Measurements from ENCODE around the gene TAF1B.
A peak's percentile ranks its signal among the peaks of the same experiment; 100 is the strongest.

Gene TAF1B

GRCh38 chr2:9966491-9967022 is 123.3 kb downstream of the TAF1B start:
- in situ Hi-C loops (cut with MboI; ENCODE audit: low pct_unique_long_range_greater_than_20kb, low sequenced_read_pairs, unreplicated experiment) = no loop called here
- DNase-seq (ENCODE audit: low spot score) = no peak
- TF ChIP-seq, protein P1, sequence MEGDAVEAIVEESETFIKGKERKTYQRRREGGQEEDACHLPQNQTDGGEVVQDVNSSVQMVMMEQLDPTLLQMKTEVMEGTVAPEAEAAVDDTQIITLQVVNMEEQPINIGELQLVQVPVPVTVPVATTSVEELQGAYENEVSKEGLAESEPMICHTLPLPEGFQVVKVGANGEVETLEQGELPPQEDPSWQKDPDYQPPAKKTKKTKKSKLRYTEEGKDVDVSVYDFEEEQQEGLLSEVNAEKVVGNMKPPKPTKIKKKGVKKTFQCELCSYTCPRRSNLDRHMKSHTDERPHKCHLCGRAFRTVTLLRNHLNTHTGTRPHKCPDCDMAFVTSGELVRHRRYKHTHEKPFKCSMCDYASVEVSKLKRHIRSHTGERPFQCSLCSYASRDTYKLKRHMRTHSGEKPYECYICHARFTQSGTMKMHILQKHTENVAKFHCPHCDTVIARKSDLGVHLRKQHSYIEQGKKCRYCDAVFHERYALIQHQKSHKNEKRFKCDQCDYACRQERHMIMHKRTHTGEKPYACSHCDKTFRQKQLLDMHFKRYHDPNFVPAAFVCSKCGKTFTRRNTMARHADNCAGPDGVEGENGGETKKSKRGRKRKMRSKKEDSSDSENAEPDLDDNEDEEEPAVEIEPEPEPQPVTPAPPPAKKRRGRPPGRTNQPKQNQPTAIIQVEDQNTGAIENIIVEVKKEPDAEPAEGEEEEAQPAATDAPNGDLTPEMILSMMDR (IDR thresholded peaks at IDR 0.05; ENCODE audit: extremely low read depth, insufficient read depth, missing control alignments) = no peak

DNA sequence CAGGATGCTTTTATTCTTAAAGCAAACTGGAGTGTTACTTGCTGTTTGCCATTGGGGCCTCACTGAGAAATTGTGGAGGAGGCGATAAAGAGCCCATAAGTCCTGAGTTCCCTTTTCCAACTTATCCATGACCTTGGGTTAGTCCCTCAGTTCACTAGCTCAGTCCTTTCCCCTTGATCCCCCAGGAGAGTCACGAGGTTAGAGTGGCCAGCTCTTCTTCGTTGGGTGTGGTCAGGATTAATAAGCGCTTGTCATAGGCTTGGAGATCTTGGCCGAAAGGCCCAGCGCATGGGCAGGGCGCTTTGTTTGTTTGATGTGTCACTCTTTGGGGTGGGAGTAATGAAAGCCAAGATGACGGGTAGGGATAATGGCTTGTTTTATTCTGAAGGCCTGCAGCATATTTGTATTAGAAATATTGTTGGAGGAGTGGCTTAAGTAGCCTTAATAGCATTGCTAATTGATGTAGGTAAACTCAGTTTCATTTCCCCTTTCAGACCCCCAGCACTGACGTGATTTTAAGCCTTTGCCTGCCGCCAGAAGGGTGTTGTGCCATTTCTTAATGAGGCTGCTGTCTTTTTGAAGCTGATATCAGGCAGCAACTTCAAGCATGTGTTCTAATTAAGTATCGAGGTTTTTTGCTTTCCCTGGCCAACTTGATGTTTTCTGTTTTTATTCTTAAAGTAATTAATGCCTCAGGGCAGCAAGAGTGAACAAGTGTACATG is 123.9 kb downstream of the TAF1B start:
- in situ Hi-C loops (cut with MboI; ENCODE audit: low pct_unique_long_range_greater_than_20kb, low sequenced_read_pairs, unreplicated experiment) = no loop called here
- peak; percentile 53 for DNase-seq (ENCODE audit: low spot score)
- TF ChIP-seq, protein P1 (IDR thresholded peaks at IDR 0.05; ENCODE audit: extremely low read depth, insufficient read depth, missing control alignments) = no peak

- in situ Hi-C loops (cut with MboI; ENCODE audit: low pct_unique_long_range_greater_than_20kb, low sequenced_read_pairs, unreplicated experiment) = no loop called here
- no peak for DNase-seq (ENCODE audit: low spot score)
- TF ChIP-seq, protein P1 (IDR thresholded peaks at IDR 0.05; ENCODE audit: extremely low read depth, insufficient read depth, missing control alignments) = no peak
Observed at GRCh38 chr2:9968553-9969497, 125.6 kb downstream of the TAF1B start.

DNA sequence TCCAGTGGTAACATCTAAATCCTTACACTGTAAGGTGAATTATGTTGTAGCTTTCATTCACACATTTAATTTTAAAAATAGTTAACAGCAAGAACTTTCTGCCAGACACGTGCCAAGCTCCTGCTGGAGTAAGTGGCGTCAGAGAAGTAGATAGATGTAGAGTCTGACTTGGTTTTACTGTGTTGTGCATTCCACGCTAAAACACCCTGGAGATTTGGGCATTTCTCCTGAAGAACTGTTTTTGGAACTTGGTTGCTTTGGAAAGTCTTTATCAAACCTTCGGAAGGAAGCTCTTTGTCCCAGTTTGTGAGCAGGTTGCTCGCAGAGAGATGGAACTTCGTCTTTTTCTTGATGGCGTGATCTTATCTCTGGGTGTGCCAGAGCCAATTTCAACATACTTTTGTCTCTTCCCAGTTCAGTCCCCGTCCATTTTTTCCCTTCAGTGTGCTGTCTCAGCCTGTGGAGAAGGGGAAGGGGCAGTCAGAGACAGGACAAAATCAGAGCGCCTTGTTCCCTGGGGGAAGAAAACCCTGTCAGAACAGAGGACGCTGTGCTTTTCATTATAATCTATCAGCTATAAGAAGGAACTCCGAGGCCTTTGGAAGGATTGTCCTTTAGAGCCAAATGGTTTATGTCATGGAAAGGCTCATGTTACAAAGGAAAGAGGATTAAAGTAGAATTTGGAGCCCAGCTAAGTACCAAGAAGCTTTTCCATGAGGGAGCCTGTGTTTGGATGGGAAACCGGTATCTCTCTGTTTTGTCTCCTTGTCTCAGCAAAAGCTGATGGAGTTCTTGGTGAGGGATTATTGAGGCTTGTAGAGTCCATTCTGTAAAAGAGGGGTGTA is 127.1 kb downstream of the TAF1B start:
- no peak for DNase-seq (ENCODE audit: low spot score)
- in situ Hi-C loops (cut with MboI; ENCODE audit: low pct_unique_long_range_greater_than_20kb, low sequenced_read_pairs, unreplicated experiment) = no loop called here
- TF ChIP-seq, protein P1 (IDR thresholded peaks at IDR 0.05; ENCODE audit: extremely low read depth, insufficient read depth, missing control alignments) = no peak

DNA sequence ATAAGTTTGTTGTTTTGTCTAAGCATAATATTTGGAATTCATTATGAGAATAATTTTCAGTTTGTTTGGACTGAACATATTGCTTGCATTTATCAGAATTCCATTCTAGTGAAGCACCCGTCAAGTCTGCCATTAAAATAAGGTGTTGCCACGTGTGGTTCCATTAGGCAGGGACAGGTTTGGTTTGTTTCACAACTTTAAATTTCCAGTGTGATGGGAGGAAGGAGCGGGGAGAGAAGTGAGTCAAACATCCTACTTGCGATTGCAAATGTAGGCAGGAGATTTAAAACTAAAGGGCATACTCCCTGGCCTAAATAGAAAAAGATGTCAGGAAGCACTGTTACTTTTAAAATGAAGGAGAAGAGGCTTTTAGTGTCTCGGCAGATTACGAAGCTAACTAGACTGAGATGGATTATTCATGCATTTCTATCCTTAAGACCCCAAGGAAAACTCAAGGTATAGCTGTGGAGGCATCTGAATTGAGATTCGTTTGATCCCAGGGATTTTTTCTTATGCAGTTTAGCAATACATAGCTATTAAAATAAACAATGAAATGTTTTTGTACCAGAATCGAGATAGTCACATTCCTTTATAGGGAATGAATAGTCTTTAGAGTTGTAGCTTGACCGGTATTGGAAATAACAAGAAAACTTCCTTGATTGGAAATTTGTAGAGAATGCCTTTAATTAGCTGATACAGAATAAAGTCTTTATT is 128.0 kb downstream of the TAF1B start:
- TF ChIP-seq, protein P1 (IDR thresholded peaks at IDR 0.05; ENCODE audit: extremely low read depth, insufficient read depth, missing control alignments) = no peak
- in situ Hi-C loops (cut with MboI; ENCODE audit: low pct_unique_long_range_greater_than_20kb, low sequenced_read_pairs, unreplicated experiment) = no loop called here
- no peak for DNase-seq (ENCODE audit: low spot score)
